PFSK-1 (cell line): ENCODE results near the gene LDLRAP1.

Source experiments
- POLR2AphosphoS5 ChIP-seq: IDR thresholded peaks from 2 replicates; pipeline ENCODE4 v1.6.1; 2012; ENCODE audit warnings: low read depth, mild to moderate bottlenecking, control low read depth, low read length, moderate library complexity
- SIN3A ChIP-seq: IDR thresholded peaks from 2 replicates; pipeline ENCODE4 v1.6.1; 2012; ENCODE audit warnings: mild to moderate bottlenecking, low read length, moderate library complexity, borderline replicate concordance; ENCODE audit not compliant: insufficient read depth
- TF ChIP-seq, protein P1 (sequence below), 2 experiments: IDR thresholded peaks; 2 replicates each; pipeline versions ENCODE4 v1.6.1 to v1.8.0; 2011 to 2012; ENCODE audit warnings: low read depth in 2 of 2, low read length in 2 of 2, control low read depth in 1 of 2, inconsistent platforms in 1 of 2, mild to moderate bottlenecking in 1 of 2, moderate library complexity in 1 of 2; ENCODE audit not compliant: insufficient read depth in 1 of 2

DNA sequence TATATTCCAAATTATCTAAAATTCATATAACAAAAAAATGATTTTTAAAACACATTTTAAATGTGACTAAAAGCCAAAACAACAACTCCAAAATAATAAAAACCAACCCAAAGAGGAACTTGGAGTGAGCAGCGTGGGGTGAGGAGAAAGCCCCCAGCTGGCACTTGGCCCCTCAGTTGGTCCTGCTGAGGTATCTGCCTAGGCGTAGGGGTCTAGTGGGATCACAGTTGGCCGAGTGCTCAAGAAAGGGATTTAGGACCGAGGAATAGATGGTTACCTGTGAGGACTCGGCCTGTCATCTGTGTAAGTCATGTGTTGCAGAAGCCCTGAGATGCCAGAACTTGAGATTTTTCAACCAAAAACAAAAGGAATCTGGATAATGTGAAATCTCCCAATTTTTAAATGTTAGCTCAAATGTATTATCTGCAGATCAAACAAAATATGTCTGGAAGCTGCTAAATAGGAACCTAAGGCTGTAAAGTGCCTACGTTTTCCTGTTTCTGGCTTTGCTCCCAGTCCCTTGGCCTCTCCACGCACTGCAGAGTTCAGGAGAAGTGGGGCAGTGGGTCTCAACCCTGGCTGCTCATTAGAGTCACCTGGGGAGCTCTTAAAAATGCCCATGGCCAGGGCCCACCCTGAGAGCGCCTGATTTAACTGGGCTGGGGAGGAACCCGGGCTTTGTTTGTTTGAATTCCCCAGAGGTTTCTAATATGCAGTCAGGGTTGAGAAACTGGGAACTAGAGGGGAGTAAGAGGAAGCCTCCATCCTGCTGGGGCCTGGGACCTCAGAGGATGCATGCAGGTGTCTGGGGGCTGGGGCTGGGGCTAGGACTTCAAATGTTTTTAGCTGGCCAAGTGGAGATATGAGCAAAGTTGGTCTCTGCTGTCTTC is 38.5 kb upstream of the LDLRAP1 start:
- TF ChIP-seq POLR2AphosphoS5 (no peak), SIN3A (no peak)
- TF ChIP-seq, protein P1, sequence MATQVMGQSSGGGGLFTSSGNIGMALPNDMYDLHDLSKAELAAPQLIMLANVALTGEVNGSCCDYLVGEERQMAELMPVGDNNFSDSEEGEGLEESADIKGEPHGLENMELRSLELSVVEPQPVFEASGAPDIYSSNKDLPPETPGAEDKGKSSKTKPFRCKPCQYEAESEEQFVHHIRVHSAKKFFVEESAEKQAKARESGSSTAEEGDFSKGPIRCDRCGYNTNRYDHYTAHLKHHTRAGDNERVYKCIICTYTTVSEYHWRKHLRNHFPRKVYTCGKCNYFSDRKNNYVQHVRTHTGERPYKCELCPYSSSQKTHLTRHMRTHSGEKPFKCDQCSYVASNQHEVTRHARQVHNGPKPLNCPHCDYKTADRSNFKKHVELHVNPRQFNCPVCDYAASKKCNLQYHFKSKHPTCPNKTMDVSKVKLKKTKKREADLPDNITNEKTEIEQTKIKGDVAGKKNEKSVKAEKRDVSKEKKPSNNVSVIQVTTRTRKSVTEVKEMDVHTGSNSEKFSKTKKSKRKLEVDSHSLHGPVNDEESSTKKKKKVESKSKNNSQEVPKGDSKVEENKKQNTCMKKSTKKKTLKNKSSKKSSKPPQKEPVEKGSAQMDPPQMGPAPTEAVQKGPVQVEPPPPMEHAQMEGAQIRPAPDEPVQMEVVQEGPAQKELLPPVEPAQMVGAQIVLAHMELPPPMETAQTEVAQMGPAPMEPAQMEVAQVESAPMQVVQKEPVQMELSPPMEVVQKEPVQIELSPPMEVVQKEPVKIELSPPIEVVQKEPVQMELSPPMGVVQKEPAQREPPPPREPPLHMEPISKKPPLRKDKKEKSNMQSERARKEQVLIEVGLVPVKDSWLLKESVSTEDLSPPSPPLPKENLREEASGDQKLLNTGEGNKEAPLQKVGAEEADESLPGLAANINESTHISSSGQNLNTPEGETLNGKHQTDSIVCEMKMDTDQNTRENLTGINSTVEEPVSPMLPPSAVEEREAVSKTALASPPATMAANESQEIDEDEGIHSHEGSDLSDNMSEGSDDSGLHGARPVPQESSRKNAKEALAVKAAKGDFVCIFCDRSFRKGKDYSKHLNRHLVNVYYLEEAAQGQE (IDR thresholded peaks at IDR 0.05; ENCODE audit: insufficient read depth in 1 of 2, low read depth in 2 of 2, low read length in 2 of 2): no peak
